Tongue (tissue), 2 donors: Measurements from ENCODE around the gene ACAT2. TPM values are rescaled to one million over a fixed set of nuclear protein-coding genes. Genes with fewer than 3 reads are reported as not detected.
"Not testable (repeated sequence)": the region's sequence is repeated elsewhere in the genome, so short reads cannot be mapped to it uniquely, and the experiment has no call there.

Experiments used
- DNase-seq: peaks from one replicate; pipeline ENCODE4 v3.0.0-alpha.2; 2015
- total RNA-seq: library from RNA; depleted of rRNA; stranded (reverse); fragments of >200 nt; gene quantifications from one replicate; pipeline ENCODE4 v1.2.3, GENCODE V29; 2014

Gene ACAT2
- total RNA-seq, 1 donor from 2014 or later, result 6.4 TPM

DNA sequence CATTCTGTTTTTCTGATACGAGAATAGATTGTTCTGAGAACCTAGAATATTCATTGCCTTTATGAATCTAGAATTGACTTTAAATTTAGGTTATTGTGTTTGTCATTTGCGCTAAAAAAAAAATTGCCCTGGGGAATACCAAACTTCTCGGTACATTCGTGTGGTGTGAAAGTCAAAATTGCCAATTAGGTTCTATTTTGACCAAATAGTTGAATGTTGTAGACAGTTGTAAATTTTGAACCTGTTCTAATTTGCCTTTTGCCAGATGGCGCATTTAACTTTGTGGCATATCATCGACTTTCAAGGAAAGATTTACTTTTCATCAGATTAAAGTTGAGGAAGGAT lies 31.5 kb upstream of the ACAT2 start:
- DNase-seq, result no peak

DNA sequence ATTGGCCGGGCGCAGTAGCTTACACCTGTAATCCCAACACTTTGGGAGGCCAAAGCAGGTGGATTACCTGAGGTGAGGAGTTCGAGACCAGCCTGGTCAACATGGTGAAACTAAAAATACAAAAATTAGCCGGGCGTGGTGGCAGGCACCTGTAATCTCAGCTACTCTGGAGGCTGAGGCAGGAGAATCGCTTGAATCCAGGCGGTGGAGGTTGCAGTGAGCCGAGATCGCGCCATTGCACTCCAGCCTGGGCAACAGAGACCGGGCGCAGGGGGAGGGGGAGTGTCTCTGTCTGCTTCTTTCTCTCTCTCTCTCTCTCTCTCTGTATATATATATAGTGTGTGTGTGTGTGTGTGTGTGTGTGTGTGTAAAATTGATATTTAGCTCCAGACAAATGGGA lies 29.3 kb upstream of the ACAT2 start:
- not testable (repeated sequence) for DNase-seq

DNA sequence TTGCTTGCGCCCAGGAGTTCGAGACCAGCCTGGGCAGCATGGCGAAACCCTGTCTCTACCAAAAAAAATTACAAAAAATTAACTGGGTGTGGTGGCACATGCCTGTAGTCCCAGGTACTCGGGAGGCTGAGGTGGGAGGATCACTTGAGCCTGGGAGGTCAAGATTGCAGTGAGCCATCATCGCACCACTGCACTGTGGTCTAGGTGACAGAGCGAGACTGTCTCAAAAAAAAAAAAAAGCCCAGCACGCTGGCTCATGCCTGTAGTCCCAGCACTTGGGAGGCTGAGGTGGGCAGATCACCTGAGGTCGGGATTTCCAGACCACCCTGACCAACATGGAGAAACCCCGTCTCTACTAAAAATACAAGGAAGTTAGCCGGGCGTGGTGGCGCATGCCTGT lies 28.4 kb upstream of the ACAT2 start:
- not testable (repeated sequence) for DNase-seq

DNA sequence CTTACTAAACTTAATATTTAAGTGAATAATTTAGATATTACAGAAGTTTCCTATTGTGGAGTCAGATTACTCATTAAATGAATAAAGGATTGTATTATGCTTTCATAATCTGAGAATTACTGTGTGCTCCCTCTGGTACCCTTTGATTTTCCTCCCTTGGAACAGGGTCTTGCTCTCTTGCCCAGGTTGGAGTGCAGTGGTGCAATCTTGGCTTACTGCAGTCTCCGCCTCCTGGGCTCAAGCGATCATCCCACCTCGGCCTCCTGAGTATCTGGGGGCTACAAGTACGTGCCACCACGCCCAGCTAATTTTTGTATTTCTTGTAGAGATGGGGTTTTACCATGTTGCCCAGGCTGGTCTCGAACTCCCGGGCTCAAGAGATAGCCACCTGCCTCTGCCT lies 24.9 kb upstream of the ACAT2 start:
- no peak for DNase-seq

DNA sequence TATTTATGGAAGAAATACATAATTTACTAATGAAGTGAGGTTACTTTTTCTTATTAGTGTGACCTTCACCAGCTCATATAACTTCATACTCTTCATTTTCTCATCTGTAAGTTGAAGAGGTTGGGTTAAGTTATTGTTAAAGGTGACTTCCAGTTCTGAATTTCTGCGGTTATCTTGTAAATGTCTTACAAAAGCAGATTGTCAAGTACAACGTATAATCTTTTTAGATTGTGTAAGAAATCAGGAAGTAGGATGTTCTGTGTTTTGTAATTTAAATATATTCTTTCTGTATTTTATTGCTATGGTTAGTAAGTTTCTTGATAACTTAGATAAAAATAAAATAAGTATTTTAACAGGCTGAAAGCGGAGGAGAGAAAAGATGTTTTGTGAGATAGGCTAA lies 22.5 kb upstream of the ACAT2 start:
- DNase-seq, result no peak

DNA sequence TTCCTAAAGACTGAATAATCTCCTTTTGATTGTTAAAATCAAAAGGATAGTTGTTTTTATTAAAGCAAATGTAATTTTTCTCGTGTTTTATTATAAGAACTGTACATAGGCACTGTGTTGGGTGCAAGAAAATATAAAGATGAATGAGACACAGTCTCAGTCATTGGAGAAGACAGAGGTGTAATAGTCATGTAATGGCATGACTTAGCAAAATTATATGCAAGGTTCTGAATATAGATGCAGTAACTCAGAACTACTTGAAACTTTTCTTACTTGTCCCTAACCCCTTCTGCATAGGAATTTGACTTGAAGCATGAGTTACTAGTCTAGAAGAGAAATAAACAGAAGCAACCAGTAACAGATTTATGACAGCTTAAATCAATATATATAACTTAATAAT lies 19.7 kb upstream of the ACAT2 start:
- no peak for DNase-seq

DNA sequence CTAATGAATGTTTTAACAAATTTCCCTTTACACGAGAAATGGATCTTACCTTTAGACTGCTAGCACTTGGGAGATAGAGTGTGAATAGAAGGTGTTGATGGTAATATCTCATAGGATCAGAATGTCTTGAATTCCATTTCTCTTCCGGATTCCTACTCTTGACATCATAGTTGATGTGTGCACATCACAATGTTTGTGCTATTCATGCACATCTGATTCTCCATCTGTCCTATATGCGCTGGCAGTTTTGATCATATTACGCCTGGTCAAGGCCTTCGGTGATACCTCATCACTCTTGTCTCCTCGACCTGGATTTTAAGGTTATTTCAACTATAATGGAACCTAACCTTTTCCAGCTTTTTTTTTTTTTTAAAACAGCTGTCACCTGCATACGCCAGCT lies 16.8 kb upstream of the ACAT2 start:
- DNase-seq, result no peak

DNA sequence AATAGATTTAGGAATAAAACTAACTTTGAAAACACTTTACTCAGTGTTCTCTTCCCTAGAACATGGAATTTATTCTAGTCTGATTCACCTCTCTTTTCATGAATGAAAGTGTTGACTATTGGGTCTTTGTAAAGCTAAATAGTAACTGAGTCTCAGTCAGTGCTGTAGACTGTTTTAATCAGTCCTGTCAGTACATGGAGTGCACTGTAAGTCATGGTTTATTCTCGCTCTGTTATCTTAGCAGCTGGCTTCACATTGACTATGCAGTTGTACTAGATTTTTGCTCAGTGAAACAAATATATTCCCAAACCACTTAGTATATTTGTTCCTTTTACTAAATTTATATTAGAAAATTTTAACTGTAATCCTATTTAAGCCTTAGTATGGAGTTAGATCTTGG lies 15.1 kb upstream of the ACAT2 start:
- DNase-seq, result no peak

DNA sequence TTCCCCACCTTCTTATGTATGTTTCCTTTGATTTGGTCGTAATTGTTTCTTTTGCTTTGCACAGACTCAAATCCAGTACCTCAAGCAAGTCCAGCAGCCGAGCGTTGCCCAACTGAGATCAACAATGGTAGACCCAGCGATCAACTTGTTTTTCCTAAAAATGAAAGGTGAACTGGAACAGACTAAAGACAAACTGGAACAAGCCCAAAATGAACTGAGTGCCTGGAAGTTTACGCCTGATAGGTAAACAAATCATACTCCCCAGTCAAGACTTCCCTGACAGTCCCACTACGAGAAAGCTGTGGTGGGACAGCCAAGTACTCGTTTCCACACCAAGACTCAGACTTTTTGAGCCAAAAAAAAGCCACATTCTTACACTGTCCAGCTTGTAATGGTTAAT lies 13.7 kb upstream of the ACAT2 start:
- not testable (repeated sequence) for DNase-seq

DNA sequence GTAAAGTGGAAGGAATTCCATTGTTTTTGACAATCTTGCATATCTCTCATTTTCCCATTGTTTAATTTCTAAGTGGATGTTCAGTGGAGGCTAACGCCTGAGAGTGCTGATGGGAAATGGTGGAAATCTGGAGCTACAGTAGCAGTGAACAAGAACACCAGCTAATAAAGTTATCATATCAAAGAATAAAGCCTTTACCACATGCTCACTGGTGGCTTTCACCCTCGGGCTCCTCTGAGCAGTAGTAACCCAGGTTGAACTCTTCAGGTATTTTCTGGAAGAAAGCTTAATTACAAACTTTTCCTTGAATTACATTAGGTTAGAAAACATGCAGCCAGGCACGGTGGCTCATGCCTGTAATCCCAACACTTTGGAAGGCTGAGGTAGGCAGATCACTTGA lies 10.4 kb upstream of the ACAT2 start:
- no peak for DNase-seq

DNA sequence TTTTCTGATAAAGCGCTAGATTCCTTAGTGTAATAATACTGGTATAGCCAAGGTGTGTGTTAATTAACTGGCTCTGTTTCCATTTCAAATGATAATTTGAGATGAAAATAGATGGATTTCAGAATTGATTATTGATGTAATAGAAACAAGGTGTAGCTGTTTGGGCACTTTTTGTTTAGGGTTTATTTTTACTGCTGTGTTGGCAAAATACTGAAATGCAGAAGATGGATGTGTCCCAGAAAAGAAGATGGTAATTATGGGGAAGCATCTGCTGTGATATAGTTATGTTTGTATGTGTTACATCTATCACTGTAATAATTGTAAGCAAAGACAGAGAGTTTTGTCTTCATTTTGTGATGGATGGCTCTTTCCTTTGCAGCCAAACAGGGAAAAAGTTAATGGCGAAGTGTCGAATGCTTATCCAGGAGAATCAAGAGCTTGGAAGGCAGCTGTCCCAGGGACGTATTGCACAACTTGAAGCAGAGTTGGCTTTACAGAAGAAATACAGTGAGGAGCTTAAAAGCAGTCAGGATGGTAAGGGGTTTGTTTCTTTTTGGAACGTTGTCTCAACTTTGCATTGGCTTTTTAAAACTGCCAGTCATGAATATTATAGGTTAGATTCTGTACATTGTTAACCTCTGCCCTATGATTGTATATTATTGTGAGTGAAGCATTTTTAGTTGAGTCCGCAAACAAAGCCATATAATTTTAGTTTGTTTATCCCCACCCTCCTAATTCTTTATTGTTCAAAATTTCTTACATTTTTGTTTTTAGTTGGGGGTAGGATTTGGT lies 8.6 kb upstream of the ACAT2 start:
- no peak for DNase-seq

DNA sequence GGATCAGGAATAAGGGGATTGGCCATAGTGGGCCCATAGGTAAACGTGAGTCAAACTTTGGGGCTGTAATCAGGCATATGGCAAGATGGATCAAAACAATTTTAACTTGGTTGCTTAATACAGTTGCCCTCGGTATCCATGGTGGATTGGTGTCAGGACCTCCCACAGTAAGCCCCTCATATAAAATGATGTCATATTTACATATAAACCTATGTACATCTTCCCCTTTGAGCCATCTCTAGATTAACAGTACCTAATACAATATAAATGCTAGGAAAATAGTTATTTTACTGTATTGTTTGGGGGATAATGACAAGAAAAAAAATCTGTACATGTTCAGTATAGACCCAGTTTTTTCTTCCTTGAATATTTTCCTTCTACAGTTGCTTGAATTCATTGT lies 7.4 kb upstream of the ACAT2 start:
- DNase-seq, result no peak

DNA sequence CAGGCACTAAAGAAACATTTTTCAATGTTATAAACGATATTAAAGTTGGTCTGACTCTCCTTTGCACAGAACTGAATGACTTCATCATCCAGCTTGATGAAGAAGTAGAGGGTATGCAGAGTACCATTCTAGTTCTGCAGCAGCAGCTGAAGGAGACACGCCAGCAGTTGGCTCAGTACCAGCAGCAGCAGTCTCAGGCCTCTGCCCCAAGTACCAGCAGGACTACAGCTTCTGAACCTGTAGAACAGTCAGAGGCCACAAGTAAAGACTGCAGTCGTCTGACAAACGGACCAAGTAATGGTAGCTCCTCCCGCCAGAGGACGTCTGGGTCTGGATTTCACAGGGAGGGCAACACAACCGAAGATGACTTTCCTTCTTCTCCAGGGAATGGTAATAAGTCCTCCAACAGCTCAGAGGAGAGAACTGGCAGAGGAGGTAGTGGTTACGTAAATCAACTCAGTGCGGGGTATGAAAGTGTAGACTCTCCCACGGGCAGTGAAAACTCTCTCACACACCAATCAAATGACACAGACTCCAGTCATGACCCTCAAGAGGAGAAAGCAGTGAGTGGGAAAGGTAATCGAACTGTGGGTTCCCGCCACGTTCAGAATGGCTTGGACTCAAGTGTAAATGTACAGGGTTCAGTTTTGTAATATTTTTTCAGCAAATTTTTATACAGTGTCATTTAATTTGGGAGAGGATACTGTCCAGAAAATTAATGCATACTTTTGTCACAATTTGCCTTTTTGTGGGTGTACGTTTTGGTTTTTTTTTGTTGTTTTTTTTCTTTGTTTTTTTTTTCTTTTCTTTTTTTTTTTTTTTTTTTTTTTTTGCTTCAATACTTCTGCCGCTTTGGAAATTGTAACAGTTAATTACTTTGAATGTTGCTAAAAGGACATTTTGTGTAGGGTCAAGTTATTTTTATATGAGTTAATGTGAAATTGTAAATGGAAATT lies 6.6 kb upstream of the ACAT2 start:
- DNase-seq, result peak; percentile 26

DNA sequence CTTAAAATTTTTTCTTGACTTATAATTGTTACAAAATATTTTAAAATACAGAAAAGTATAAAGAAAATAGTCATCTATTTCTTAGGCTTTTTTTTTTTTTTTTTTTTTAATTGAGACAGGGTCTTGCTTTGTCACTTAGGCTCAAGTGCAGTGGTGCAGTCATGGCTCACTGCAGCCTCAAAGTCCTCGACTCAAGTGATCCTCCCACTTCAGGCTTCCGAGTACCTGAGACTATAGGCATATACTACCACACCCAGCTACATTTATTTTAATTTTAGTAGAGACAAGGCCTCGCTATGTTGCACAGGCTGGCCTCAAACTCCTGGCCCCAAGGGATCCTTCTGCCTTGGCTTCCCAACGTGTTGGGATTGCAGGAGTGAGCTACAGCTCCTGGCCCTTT lies 5.3 kb upstream of the ACAT2 start:
- DNase-seq, result no peak

DNA sequence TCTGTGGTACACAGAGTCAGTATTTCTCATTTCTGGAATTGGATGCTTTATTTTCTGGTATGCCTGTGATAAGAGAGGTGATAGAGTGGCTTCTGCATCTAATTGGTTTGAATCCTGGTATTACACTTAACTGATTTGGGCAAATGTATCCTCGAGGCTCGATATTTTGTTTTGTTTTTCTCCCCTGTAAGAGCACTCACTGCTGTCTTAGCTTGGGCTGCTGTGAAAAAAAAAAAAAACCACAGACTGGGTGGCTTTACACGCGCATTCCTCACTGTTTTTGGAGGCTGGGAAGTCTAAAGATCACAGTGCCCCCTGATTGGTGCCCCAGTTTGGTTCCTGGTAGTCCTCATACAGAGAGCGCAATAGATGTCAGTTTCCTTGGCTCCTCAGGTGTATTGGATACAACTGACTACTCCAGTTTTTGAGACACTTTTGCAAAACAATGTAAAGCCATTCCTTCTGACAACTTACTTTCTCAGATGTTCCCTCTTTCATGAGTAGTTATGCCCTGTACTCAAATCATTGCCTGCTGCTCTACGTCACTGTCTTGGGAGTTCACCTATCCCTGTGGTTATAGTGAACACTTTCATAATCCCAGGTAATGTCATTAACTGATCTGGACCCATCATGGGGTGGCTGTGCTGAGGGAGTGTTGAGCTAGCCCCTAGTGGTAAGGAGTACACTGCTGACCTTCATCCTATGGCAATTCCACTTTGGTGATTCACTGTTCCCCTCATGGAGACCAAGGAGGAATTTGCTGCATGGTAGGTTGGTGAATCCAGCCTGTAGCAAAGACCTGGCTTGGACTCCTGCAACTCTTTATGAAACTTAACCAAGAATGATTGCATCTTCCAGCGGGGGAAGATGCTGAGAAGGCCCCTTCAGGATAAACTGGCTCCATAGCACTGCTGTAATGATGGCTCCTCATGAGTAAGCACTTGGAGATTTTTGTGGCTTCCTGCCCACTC lies 3.5 kb upstream of the ACAT2 start:
- DNase-seq, result no peak

DNA sequence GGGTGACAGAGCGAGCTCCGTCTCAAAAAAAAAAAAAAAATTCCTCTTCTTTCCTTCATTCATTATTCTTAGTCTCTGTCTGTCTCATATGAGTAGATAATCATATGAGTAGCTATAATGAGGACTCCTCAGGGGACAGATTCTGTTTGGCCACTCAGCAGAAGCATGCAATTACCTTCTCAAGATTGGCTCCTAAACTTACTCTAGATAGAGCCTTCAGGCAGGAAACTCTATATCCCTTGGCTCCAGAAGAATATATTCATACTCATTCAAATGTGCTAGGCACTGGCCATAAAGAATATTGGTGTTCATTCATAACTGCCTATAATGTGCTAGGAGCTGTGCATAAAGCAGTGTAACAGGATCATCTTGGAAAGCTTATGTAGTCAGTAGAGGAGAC lies 2.2 kb upstream of the ACAT2 start:
- no peak for DNase-seq

DNA sequence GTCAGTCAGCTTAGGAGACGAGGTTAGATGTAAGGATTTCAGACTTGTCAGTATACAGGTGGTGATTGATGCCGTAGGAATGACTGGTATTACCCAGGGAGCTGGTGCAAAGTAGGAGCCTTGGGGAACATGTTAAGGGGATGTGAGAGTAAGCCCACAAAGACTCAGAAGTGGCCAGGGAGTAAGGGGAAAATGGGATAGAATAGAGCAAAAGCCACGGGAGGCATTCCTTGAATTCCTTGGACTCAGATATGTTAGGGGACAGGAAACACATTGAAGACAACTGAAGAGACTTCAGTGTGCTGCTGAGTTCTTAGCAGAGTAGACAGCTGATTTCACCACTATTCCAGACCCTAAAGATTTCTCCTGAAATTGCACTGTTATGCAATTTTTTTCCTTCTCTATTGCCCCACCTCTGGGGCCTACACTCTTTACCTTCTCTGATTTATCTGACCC lies 1.2 kb upstream of the ACAT2 start:
- no peak for DNase-seq

DNA sequence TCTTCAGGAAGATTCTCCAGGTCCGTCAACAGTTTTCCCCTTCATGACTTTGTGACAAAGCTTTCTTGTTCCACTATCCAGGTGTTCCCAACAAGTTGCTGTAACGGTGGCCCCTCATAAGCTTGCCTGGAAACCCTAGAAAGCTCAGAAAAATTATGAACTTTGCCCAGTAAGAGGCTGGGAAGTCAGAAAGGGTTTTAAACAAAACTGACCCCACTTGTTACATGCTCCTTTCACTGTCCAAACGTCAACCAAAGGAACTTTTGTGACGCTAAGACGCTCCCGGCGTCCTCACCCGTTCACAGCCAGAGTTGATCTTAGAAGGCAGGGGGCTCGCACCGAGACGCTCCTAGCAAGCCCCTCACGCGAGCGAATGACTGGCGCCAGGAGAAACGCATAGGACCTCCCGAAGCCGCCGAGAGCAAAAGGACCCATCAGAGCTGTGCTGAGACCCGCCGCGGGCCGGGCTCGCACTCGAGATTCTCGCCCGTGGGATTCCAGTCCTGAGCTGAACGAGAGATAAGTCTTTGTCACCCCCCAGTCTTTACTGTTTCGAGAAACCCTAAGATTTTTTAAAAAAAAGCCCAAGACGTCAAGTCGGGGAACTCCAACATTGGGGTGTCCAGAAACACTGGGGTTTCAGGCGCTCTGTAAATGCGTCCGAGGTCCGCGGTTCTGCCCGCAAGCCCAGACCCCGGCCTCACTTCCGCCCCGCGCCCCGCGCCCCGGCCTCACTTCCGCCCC lies 544 bp upstream of the ACAT2 start:
- no peak for DNase-seq

DNA sequence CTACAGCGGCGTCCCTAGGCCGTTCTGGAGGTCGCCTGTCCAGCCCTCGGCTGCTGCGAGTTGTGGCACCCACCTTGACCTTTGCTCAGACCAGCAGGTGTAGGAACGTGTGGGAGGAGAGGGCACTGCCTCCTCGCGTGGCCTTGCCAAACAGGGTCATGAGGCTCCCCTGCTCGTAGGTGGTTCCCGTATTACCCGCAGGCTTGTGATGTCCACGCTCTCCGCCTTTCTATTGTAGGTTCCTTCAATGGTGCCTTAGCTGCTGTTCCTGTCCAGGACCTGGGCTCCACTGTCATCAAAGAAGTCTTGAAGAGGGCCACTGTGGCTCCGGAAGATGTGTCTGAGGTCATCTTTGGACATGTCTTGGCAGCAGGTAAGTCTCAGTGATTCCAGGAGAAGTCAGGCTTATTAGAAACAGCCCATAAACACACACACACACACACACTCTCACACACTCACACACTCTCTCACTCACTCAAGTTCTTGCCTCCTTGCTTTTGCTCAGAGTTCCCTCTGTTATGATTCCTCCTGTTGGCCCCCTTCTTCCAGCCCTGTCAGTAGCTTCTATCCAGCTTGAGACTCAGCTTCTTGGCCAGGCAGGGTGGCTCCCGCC lies 942 bp downstream of the ACAT2 start:
- no peak for DNase-seq

DNA sequence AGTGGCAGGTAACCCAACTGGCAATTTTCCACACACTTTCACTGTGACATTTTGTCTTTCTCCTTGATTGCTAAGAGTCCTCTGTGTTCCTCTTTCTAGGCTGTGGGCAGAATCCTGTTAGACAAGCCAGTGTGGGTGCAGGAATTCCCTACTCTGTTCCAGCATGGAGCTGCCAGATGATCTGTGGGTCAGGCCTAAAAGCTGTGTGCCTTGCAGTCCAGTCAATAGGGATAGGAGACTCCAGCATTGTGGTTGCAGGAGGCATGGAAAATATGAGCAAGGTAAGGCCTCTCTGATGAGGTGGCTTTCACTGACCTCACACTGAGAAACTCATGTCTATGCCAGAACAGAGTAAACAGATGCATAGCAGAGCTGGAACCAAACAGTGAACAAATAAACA lies 5.1 kb downstream of the ACAT2 start:
- no peak for DNase-seq

DNA sequence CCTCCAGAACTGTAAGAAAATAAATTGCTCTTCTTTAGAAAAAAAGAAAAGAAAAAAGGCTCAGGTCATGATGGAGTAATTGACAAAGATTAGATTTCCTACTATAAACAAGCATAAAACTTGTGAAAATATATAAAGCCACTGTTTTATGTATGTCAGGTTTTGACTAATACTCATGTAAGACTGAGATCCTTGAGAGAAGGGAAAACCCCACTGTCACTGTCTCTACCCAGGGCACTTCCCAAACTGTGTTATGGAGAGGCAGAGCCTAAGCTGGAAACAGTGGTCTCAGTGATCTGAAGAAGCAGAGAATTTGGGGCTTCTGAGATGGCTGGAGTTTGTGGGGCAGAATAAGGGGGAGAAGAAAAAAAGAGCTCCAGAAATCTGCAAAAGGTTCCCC lies 7.6 kb downstream of the ACAT2 start:
- no peak for DNase-seq
